ENCODE results near the gene EZR.

DNA sequence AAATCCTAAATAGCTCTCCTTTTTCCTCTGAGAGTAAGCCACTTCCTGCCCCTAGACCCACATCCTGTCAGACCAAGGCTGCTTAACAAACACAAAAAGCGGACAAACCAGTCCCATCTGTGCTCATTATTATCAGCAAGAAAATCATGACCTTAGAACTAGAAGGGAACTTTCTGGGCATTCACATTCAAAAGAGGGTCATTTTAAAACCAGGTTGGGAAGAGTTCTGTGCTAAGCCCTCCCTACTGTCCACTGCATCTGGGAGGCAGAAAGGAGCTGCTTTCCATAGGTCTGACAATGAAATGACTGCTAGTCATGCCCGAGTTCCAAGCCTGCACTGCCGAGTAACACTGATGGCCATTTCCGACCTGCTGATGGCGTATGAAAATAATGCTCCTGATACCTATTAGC is 15.4 kb downstream of the EZR start:
- TF ChIP-seq, protein P1, sequence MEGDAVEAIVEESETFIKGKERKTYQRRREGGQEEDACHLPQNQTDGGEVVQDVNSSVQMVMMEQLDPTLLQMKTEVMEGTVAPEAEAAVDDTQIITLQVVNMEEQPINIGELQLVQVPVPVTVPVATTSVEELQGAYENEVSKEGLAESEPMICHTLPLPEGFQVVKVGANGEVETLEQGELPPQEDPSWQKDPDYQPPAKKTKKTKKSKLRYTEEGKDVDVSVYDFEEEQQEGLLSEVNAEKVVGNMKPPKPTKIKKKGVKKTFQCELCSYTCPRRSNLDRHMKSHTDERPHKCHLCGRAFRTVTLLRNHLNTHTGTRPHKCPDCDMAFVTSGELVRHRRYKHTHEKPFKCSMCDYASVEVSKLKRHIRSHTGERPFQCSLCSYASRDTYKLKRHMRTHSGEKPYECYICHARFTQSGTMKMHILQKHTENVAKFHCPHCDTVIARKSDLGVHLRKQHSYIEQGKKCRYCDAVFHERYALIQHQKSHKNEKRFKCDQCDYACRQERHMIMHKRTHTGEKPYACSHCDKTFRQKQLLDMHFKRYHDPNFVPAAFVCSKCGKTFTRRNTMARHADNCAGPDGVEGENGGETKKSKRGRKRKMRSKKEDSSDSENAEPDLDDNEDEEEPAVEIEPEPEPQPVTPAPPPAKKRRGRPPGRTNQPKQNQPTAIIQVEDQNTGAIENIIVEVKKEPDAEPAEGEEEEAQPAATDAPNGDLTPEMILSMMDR (IDR thresholded peaks at IDR 0.05): no peak
- no peak for TF ChIP-seq POLR2A (IDR thresholded peaks at IDR 0.05)
